Measurements from ENCODE around the gene XRCC4. TPM values are rescaled to one million over a fixed set of nuclear protein-coding genes. Genes with fewer than 3 reads are reported as not detected.
"Not testable (repeated sequence)": the region's sequence is repeated elsewhere in the genome, so short reads cannot be mapped to it uniquely, and the experiment has no call there.

XRCC4 gene
- total RNA-seq, 4 donors from 2014 or later: 4.2 to 6.0 (median 5.4) TPM

DNA sequence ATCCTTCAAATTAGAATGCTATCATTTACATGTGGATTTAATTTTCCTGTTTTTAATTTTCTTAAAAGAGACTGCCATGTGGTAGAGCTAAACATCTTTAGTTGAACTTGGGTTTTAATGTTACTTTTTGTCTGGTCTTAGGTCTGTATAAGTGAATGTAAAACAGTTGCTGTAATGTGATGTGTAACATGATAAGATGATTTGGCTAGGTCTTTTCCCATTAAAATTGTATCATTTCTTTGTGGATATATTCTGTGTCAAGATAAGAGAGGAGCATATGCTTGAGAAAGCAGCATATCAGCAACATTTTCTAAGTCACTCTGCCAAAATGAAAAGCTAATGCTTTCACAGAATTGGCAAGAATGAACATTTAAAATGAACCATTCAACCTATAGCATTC is 18.6 kb upstream of the XRCC4 start:
- H3K4me1 ChIP-seq: peaks cover 3% of the 10 kb centered on the region
- H3K27ac ChIP-seq: no peak overlapping the region
- H3K4me3 ChIP-seq: no peak overlapping the region
- no peaks in the 10 kb centered on the region for H3K9me3 ChIP-seq
- TF ChIP-seq POLR2AphosphoS5 (IDR thresholded peaks at IDR 0.05) (no peak), EP300 (IDR thresholded peaks at IDR 0.05) (no peak), POLR2A (IDR thresholded peaks at IDR 0.05) (no peak)
- TF ChIP-seq, protein P1, sequence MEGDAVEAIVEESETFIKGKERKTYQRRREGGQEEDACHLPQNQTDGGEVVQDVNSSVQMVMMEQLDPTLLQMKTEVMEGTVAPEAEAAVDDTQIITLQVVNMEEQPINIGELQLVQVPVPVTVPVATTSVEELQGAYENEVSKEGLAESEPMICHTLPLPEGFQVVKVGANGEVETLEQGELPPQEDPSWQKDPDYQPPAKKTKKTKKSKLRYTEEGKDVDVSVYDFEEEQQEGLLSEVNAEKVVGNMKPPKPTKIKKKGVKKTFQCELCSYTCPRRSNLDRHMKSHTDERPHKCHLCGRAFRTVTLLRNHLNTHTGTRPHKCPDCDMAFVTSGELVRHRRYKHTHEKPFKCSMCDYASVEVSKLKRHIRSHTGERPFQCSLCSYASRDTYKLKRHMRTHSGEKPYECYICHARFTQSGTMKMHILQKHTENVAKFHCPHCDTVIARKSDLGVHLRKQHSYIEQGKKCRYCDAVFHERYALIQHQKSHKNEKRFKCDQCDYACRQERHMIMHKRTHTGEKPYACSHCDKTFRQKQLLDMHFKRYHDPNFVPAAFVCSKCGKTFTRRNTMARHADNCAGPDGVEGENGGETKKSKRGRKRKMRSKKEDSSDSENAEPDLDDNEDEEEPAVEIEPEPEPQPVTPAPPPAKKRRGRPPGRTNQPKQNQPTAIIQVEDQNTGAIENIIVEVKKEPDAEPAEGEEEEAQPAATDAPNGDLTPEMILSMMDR (IDR thresholded peaks at IDR 0.05): no peak
- peaks cover 20% of the 10 kb centered on the region for H3K36me3 ChIP-seq
- H3K27me3 ChIP-seq: no peaks in the 10 kb centered on the region
- no peak for DNase-seq (ENCODE audit: low spot score in 2 of 2)

DNA sequence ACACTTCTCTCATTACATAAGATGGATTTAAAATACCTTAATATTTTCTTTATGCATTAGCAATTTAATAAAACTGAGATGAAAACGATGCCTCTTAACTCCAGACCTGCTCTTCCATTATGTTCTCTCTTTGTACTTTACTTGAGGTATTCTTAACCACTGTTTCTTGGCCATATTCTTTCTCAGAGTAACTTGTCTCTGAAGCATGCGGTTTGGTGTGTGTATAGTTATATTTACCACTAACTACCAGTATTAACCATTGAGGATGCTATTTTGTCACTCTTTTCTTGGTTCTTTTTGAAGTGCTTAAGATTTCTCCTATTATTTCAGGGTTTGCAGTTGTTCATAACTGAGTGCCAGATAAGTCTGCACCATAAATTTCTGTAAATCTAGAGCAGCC is 18.0 kb upstream of the XRCC4 start:
- TF ChIP-seq POLR2A (IDR thresholded peaks at IDR 0.05): no peak
- TF ChIP-seq, protein P1 (IDR thresholded peaks at IDR 0.05): no peak
- WGBS: 71% methylated on average over 2 of the region's 2 CpGs
- DNase-seq (ENCODE audit: low spot score in 2 of 2): no peak
- Histone ChIP-seq H3K9me3 (no peaks in the 10 kb centered on the region), H3K36me3 (peaks cover 18% of the 10 kb centered on the region), H3K27ac (no peak overlapping the region), H3K4me3 (no peak overlapping the region), H3K4me1 (peaks cover 3% of the 10 kb centered on the region), H3K27me3 (no peaks in the 10 kb centered on the region)

DNA sequence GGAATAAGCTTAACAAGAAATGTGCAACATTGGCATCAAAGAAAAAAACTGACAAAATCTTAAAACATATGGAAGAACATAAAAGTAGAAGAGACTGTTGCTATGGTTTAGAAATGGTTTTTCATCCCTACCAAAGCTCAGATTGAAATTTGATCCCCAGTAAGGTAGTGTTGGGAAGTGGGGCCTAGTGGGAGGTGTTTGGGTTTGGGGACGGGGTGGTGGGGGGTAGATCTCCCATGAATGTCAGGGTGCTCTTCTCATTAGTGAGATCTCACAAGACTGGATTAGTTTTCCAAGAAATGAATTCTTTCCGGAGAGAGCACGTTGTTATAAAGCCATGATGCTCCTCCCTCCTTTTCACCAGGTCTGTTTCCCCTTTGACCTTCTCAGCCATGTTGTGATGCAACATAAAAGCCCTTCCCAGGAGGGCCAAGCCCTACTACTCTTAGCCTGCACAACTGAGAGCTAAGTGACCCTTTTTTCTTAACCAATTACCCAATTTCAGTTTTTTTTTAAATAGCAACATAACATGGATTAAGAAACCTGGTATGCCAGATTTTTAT is 10.7 kb upstream of the XRCC4 start:
- Histone ChIP-seq H3K9me3 (no peaks in the 10 kb centered on the region), H3K4me1 (peaks cover 18% of the 10 kb centered on the region), H3K27ac (no peak overlapping the region), H3K4me3 (no peak overlapping the region), H3K27me3 (no peaks in the 10 kb centered on the region), H3K36me3 (no peaks in the 10 kb centered on the region)
- DNase-seq (ENCODE audit: low spot score in 2 of 2): no peak
- WGBS: 82% methylated on average over 3 of the region's 3 CpGs
- TF ChIP-seq, protein P1 (IDR thresholded peaks at IDR 0.05): no peak
- TF ChIP-seq POLR2A (IDR thresholded peaks at IDR 0.05) (no peak), POLR2AphosphoS5 (IDR thresholded peaks at IDR 0.05) (no peak), EP300 (IDR thresholded peaks at IDR 0.05) (no peak)

DNA sequence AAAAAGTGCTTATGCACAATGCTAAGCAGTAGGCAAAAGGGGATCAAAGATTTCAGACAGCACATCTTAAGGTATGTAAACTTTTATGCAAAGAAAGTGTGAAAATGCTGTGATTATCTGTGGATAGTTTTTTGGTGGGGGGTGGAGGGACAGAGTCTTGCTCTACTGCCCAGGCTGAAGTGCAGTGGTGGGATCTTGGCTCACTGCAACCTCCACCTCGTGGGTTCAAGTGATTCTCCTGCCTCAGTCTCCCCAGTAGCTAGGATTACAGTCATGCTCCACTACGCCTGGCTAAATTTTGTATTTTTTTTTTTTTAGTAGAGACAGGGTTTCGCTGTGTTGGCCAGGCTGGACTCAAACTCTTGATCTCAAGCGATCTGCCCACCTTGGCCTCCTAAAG is 10.0 kb upstream of the XRCC4 start:
- not testable (repeated sequence) for H3K36me3 ChIP-seq; H3K27me3 ChIP-seq; H3K27ac ChIP-seq; H3K4me3 ChIP-seq; H3K9me3 ChIP-seq; DNase-seq (ENCODE audit: low spot score in 2 of 2)
- H3K4me1 ChIP-seq: peaks cover 25% of the 10 kb centered on the region
- 96% methylated on average over 4 of the region's 4 CpGs for WGBS

DNA sequence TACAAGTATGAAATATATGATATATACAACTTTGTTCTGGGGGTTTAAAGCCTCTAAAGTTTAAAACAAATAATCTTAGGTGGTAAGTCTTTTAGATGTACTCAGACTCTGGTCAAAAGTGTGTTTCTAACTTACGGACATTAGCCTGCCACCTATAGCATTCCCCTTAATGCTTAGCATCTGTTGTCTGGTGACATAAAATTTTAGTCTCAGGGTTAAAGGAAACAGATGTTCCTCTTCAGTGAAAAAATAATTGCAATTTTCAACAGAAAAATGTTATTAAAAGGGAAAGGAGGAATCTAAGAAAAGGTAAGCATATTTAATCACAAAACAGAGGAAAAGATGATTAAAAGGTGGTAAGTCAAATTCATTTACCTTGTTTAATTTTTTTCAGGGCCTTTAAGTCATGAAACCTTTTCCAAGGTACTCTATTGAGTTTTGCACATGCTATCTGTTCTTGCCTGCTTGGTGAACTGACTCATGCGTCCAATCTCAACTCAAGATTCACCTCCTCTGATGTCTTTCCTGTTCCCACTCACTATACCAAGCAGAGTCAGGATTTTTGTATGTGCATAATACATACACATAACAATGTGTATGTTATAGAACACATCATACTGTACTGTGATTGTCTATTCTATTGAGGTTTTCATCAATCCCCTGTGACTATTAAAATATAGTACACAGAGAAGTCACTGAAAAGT is 8.1 kb upstream of the XRCC4 start:
- H3K9me3 ChIP-seq: no peaks in the 10 kb centered on the region
- 80% methylated on average over 2 of the region's 2 CpGs for WGBS
- no peak for DNase-seq (ENCODE audit: low spot score in 2 of 2)

DNA sequence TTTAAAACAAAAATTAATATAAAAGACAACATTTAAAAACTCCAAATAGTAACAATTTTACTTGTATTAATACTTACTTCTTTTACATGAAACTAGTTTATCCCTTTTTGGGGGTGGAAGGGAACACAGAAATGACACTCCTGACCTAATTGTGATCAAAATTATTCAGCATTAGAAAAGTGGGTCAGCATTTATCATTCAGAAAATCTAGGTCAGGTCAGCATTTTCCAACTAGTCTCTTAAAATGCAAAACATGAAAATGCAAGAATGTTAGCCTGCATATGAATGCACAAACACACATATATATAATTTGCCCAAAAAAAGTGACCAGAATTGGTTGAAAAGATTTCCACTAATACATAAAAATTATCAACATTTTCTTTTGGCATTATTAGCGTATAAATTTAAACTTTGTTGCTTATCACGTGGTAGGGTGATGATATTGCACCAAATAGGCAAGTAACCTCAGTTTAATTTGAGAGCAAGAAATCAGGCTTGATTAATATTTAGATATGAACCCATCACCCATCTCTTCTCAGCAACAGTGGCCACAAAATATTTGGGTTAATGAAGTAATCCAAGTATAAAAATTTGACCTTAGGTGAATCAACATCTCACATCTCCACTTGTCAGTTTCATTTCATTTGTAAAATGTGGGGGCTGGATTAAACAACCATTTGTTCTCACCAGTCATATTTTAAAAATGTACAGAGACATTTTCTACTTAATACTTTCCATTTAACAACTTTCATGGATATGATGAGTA is 5.9 kb upstream of the XRCC4 start:
- TF ChIP-seq, protein P1 (IDR thresholded peaks at IDR 0.05): no peak
- TF ChIP-seq POLR2AphosphoS5 (IDR thresholded peaks at IDR 0.05) (no peak), POLR2A (IDR thresholded peaks at IDR 0.05) (no peak), EP300 (IDR thresholded peaks at IDR 0.05) (no peak)
- H3K36me3 ChIP-seq: no peaks in the 10 kb centered on the region
- H3K27me3 ChIP-seq: no peaks in the 10 kb centered on the region
- peaks cover 57% of the 10 kb centered on the region for H3K4me1 ChIP-seq
- 64% methylated on average over 2 of the region's 2 CpGs for WGBS
- H3K27ac ChIP-seq: no peak overlapping the region
- no peaks in the 10 kb centered on the region for H3K9me3 ChIP-seq
- H3K4me3 ChIP-seq: no peak overlapping the region
- DNase-seq (ENCODE audit: low spot score in 2 of 2): no peak

More for the DNA sequence above, 8.1 kb upstream of the XRCC4 start:
- peaks cover 35% of the 10 kb centered on the region for H3K4me1 ChIP-seq
- no peak overlapping the region for H3K4me3 ChIP-seq
- no peak overlapping the region for H3K27ac ChIP-seq
- no peaks in the 10 kb centered on the region for H3K27me3 ChIP-seq
- H3K36me3 ChIP-seq: no peaks in the 10 kb centered on the region
- TF ChIP-seq EP300 (IDR thresholded peaks at IDR 0.05): no peak

All from suprapubic skin (tissue), 4 donors.